ENCODE results near the gene FIP1L1.
"Not testable (repeated sequence)": the region's sequence is repeated elsewhere in the genome, so short reads cannot be mapped to it uniquely, and the experiment has no call there.

FIP1L1 gene

DNA sequence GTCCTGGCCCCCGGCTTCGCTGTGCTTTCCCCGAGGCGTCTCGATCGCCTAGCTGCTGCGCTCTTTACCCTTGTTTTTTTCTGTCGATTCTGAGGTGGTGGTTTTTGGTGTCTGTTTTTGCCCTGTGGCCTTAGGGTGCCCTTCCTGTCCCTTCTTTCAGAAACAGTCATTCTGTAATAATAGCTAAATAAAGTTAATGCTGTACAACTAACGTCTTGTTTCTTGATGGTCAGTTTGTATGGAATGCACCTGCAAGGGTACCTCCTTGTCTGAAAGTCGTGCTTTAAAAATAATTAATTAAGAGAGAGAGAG, 686 bp downstream of the FIP1L1 start:
- DNase-seq (ENCODE audit: low read depth) = no peak

DNA sequence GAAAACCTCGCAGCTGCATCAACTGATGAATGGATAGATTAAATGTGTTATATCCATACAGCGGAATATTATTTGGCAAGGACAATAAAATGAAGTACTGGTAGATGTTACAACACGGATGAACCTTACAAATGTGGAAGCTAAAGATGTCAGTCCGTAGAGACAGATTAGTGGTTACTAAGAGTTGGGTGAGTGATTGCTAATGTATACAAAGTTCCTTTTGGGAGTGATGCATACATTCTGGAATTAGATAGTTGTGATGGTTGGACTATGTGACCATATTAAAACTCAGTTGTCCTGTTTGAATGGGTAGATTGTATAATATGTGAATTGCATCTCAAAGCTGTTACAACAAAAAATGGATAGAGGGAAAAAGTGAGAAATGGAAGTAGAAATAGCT, 2.8 kb downstream of the FIP1L1 start:
- DNase-seq (ENCODE audit: low read depth) = no peak

DNA sequence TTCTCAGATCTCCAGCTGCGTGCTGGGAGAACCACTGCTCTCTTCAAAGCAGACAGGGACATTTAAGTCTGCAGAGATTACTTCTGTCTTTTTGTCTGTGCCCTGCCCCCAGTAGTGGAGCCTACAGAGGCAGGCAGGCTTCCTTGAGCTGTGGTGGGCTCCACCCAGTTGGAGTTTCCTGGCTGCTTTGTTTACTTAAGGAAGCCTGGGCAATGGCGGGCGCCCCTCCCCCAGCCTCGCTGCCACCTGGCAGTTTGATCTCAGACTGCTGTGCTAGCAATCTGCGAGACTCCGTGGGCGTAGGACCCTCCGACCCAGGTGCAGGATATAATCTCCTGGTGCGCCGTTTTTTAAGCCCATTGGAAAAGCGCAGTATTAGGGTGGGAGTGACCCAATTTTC, 32.0 kb downstream of the FIP1L1 start:
- not testable (repeated sequence) for DNase-seq (ENCODE audit: low read depth)

DNA sequence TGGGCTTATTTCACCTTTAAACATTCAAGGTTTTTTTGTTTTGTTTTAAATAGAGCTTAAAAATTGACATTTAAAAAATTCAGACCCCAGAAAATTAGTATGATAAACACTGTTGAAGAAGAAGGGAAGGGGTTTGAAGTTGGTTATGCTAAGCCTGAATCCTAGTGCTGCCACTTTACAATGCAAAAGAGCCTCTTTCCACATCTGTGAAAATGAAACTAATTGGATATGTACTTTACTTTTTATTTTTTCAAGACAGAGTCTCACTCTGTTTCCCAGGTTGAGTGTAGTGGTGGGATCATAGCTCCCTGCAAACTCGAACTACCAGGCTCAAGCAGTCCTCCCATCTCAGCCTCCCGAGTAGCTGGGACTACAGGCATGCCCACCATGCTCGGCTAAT, 41.8 kb downstream of the FIP1L1 start:
- no peak for DNase-seq (ENCODE audit: low read depth)

DNA sequence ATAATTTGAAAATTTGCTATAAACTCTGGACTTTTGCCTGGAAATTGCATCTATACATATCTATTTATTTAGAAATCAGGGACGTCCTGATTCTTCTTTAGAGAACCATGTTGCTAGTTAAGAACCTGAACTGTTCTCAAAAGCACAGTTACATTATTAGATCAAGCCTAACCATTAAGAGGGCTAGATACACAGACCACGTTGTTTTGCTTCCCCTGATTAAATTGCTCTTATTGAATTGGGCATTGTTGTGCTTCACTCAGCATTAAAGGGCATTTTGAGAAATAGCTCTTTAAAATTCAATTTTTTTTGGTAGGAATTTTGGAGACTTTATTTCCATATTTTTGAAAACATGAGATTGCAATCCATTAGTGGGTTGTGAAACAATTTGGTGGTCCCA, 44.4 kb downstream of the FIP1L1 start:
- DNase-seq (ENCODE audit: low read depth) = no peak

DNA sequence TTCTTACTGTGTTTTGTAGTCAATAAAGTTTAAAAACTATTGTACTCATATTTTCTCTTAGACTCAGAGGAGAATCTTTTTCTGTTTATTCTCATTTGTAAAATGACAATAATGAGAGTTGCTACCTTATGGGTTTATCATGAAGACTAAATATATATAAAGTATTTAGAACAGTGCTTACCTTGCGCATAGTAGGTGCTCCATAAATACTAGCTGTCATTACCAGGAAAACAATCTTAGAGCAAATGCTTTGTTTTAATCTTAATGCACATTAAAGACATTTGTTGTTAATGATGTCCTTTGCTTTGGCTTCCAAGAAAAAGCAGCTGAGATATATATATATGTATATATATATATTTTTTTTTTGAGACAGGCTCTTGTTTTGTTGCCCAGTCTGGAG, 44.9 kb downstream of the FIP1L1 start:
- DNase-seq (ENCODE audit: low read depth) = no peak

DNA sequence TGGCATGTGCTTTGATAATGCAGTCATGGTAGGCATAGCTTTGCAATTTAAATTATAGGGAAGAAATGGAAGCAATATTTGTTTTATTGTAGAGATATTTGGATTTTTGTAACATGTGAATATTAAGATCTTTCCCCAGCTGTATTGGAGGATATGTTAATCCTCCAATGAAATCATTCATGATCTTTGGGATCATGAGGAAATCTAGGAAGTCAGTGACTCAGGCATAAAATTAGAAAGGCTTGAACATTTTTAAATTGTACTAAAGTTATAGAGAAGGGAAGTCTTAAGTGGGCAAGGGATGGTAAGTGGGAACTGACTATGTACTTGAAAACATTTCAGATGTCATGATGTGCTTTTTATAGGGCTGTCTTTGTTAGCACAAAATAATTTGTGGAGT, 46.8 kb downstream of the FIP1L1 start:
- DNase-seq (ENCODE audit: low read depth) = no peak

DNA sequence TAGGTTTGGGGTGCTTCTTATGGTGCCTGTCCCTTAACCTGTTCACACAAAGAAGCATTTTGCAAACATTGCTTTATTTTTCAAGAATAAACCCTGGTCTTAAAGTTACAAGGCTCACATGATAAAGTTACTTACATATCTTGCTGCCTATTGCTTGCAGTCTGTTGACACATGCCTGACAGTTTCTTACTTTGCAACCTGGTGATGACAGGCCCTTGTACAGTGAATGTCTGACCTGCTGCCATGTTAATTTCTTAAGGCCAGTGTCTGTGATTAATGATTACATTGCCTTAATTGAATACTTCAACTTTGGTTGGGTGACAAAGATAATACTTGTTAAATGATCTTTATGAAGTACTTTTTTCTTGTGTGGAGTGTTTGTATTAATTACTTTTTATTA, 49.9 kb downstream of the FIP1L1 start:
- no peak for DNase-seq (ENCODE audit: low read depth)

DNA sequence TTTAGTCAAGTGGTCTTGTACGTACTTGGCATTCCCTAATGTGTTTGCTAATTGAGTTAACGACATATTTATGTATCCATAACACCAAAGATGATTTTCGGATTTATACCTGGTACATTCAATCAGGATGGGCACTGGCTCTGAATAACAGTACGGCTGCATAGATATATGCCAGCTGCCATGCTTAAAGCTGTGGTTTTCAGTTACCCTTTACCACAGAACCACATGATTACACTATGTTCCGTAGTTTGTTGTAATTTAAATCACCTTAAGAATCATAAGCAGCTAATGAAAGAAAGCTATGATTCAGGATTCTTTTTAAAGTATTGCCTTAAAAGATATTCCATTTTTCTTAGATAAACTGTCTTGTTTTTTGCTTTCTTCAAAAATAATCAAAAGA, 53.6 kb downstream of the FIP1L1 start:
- no peak for DNase-seq (ENCODE audit: low read depth)

DNA sequence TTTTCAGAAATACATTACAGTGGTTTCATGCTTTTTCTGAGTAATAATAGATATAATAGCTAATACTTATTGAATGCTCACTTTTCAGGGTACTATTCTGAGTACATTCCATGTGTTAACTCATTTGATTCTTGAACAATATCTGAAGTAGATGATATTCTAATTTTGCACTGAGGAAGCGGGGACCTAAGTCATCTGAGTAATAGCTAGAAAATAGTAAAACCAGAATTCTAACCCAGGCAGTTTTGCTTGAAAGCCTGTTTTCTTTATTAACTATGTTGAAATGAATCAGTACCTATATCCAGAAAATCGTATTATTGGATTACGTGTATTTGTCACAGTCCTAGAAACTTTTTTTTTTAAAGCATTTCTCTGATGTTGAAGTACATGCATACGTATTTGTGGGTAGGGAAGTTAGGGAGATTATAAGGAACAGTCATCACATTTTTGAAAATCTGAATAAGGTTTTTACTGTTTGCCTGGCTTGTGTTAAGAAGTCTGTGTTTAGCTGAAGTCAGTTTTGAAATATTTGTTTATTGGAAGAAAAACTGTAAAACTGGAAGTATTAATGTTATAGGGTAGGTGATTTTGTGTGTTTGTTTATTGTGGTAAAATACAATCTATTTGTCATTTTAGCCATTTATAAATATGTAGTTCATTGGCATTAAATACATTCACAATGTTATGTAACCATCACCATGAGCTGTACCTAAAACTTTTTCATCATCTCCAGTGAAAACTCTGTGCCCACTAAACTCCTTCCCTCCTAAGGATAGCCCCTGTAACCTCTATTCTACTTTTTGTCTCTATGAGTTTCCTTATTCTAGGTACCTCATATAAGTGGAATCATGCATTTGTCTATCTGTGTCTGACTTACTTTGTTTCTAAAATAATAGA, 55.3 kb downstream of the FIP1L1 start:
- DNase-seq (ENCODE audit: low read depth) = no peak

DNA sequence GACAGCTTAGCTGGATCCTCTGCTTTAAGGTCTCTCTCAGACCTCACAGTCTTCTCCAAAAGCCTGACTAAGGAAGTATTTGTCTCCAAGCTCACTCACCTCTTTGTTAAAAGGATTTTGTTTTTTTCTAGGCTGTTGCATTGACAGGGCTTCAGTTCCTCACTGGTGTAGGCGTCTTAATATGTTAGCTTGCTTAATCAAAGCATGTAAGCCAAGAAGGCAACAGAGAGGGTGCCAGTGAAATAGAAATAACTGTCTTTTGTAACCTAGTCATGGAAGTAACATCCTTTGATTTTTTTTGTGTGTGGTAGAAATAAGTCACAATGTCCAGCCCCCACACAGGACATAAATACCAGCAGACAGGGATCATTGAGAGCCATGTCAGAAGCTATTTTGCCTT, 58.8 kb downstream of the FIP1L1 start:
- no peak for DNase-seq (ENCODE audit: low read depth)

DNA sequence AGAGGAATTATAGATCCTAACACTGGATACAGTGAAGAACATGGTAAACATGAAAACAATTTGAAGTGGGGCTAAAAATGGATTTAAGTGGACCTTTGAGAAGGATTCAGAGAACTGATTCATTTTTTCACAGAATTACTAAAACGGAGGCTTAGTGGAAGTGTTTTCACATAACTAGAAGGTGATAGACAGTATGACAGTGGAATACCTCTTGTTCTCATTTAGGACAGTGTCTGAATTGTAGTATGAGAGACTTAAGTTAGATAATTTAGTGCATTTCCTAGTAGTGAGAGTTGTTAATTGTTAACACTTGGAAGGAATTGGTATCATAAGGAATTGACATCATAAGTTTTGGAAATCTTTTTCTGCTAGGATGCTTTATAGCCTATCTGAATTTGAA, 64.1 kb downstream of the FIP1L1 start:
- DNase-seq (ENCODE audit: low read depth) = no peak

DNA sequence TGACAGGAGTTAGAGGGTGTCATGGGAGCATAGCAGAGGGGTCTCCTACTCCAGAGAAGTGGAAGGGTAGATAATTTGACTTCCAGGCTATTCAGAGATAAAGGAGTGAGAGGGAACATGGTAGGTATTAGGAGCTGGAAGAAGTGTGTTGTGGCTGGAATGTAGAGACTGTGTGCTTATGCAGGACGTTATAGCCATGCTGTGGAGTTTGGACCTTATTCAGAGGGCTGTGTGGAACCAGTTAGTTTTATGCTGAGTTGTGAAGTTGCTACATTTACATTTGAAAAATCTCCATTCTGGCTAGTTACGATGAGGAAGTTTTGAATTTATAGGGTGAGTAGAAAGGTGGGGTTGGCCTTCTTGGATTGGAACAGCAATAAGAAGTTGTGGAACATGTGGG, 67.5 kb downstream of the FIP1L1 start:
- DNase-seq (ENCODE audit: low read depth) = no peak

DNA sequence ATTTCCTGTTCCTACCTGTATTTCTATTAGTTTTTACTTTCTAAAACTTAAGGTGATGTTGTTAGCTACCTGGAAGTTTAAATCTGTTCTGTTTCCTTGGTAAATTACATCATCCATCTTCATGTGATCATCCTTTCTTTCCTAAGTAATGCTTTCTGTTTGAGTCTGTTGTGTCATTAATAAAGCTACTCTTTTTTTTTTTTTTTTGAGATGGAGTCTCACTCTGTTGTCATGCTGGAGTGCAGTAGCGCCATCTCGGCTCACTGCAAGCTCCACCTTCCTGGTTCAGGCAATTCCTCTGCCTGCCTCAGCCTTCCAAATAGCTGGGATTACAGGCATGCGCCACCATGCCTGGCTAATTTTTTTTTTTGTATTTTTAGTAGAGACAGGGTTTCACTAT, 73.3 kb downstream of the FIP1L1 start:
- DNase-seq (ENCODE audit: low read depth) = no peak

DNA sequence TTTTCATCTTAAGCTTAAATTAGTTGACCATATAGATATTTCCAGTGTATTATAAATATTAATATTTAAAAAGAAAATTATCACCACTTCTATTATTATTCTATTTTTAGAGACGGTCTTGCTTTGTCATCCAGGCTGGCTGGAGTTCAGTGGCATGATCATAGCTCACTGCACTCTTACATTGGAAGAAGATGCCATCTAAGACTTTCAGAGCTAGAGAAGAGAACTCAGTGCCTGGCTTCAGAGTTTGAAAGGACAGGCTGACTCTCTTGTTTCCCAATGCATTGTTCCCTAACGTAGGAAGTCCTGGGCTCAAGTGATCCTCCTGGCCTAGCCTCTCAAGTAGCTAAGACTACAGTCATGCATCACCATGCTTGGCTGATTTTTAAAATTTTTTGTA, 75.9 kb downstream of the FIP1L1 start:
- no peak for DNase-seq (ENCODE audit: low read depth)

DNA sequence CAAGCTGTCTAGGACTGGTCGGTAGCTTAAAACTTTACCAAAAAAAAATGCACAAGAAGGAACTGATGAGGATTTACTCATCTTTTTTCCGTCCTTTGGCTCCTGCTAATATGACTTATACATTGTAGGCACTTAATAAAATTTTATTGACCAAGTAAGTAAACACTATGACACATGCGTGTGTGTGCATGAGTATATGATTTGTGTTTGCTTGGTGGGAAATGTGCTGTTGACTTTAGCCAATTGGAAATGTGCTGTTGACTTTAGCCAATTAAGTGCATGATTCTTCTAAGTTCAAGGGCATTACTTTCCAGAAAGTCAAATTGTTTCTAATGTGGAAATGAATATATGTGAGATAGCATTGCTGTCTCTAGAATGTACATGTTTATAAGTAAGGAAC, 78.3 kb downstream of the FIP1L1 start:
- no peak for DNase-seq (ENCODE audit: low read depth)

DNA sequence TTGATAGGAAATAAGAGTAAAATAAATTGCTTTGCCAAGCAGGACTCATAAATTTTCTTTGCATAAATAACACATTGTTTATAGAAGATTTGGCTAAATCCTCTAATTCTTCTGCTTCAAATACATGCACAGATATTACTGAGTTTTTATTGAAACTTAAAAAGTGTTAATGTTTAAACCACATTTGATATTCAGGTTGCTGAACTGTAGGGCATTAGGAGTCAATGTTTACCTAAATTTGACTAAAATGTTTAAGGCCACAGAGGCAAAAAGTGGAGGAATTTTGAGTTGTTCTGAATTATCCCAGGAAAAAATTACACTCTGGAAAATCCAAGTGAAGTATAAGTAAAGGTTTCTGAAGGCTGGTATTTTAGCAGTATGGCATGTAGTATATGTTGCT, 78.7 kb downstream of the FIP1L1 start:
- no peak for DNase-seq (ENCODE audit: low read depth)

DNA sequence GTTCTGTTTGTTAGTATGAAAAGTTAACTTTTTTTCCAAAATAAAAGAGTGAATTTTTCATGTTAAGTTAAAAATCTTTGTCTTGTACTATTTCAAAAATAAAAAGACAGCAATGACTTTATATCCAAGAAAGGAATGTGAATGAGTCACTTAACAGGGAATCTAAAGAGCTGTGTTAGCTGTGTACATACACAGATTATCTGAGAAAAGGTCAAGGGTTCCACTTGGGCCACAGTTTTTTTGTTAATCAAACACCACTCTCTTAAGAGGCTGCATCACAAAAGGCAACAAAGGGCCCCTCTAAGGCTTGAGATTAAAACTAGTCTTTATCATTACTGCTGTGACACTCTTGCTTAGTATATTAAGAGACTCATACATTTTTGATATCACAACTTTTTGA, 82.1 kb downstream of the FIP1L1 start:
- no peak for DNase-seq (ENCODE audit: low read depth)

DNA sequence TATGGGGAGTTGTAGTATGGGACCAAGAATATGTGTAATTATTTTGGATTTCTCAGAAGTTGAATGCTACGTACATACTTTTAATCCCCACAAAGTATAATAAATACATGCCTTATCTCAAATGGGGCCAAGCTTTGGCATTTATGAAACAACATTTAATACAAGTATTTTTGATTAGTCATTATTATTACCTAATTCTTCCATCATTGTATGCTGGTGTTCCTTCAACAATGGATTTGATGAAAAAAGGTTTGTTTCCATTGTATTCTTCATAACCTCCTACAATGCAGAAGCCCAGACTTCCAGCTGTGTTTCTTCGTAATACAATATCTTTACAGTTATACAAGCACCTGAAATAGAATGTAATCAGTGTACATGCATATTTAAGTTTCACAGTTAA, 83.8 kb downstream of the FIP1L1 start:
- DNase-seq (ENCODE audit: low read depth) = no peak

DNA sequence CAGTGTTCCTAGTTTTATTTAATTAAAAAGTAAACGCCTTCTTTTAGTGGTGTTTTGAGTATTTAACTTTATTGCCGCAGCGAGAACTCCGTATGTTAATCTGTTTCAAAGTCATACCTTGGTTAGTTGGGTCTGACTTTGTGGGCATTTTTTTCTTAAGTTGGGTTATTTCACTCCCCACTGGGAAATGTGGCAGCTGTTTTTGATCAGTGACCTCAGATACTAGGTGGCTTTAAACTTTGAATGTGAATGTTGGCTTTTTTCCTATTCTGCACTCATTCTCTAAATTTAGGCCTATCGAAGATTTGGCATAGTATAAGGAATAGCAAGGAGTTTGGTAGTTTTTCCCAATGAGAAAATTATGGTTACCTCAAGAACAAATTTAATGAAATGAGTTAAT, 85.9 kb downstream of the FIP1L1 start:
- no peak for DNase-seq (ENCODE audit: low read depth)

DNA sequence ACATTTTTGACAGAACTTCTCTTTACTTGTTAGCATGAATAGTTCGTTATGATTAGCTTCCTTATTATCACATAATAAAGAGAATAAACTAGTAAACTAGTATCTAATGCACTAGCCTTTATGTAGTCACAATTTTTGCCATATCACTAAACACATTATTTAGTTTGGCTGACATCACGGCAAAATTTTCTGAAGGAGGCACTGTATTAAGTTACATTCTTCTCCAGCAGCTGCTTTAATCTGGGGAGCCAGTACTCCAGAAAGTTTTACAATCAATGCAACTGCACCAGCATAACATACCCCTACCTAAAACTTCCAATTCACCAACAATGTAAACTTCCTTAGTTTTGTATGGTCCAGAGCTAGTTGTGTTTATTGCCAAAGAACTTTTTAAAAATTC, 87.8 kb downstream of the FIP1L1 start:
- no peak for DNase-seq (ENCODE audit: low read depth)

DNA sequence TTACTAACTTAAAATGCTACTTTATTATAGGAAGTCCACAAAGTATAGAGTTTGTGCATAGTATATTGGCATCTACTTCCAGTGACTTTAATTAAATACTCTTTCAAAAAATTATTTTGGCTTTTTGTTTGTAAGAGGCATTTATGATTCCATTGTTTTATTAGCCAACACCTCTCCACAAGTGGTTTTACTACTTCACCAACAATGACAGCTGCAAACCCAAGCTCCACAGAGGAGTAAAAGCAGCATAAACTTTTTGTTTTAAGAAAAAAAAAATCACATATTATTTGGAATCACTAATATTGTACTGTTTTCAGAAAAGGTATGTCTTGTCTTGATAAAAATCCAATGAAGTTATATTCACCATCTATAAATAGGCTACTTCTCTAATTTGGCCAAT, 88.5 kb downstream of the FIP1L1 start:
- no peak for DNase-seq (ENCODE audit: low read depth)

DNA sequence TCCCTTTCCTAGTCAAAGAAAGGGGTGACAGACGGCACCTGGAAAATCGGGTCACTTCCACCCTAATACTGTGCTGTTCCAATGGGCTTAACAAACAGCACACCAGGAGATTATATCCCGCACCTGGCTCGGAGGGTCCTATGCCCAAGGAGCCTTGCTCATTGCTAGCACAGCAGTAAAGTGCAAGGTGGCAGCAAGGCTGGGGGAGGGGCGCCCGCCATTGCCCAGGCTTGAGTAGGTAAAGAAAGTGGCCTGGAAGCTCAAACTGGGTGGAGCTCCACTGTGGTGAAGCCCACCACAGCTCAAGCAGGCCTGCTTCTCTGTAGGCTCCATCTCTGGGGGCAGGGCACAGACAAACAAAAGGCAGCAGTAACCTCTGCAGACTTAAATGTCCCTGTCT, 89.1 kb downstream of the FIP1L1 start:
- not testable (repeated sequence) for DNase-seq (ENCODE audit: low read depth)

DNA sequence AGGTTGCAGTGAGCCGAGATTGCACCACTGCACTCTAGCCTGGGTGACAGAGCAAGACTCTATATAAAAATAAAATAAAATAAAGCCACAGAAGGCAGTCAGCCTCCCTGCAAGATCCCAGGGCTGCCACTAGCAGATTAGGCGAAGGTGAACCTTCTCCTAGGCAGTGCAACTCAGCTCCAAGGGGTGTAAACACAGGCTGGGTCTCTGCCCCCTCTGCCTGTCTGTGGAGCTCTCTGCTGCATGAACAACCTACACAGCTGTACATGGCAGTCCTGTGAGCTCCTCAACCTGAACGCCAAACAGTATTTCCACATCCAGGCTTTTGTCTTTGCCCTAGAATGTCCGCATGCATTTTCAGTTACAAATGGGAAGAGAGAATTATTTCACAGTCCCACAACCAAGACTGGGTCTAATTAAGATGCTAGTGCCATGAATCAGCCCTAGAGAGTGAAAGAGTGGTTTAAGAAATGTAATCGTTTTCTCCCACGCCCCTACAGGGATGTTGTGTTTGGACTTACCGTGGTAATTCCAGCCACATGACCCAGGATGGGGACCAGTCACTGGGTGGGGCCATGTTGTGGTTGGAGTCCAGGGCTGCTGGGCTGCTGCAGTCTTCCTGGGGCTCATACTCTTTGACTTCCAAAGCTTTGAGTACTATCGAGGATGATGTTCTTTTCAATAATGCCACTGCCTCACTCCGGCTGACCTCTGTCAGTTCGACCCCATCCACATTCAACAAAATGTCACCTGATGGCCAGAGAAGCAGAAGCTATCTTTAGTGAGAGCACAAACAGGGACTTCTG, 99.0 kb downstream of the FIP1L1 start:
- peak; percentile 92 for DNase-seq (ENCODE audit: low read depth)

Data from HS-27A (cell line).